PC-3 (cell line): Measurements from ENCODE around the gene BCL2L15. TPM values are rescaled to one million over a fixed set of nuclear protein-coding genes. Genes with fewer than 3 reads are reported as not detected.

Experiments
- ATAC-seq: fragments of 200-7000 bp; cut with Tn5 transposase; 2 replicates; pipeline ENCODE4 v1.9.1; 2020; ENCODE audit warnings: mild to moderate bottlenecking, moderate library complexity
- BruUV-seq: library from RNA; stranded (reverse); fragments of 400-500 nt; replicated peaks from 2 replicates; lab custom pipeline; 2021; lab: Mats Ljungman, UMichigan
- CTCF ChIA-PET: fragments of 300-600 bp; sonication (Branson Sonifier 250); formaldehyde crosslinking; loops from one replicate; lab custom pipeline; 2022; ENCODE audit warnings: antibody characterized with exemption; lab: Charles Lee
- POLR2A ChIA-PET: fragments of 300-600 bp; sonication (Branson Sonifier 250); formaldehyde crosslinking; loops from one replicate; lab custom pipeline; 2022; ENCODE audit warnings: antibody characterized with exemption; ENCODE audit not compliant: unreplicated experiment; lab: Charles Lee
- DNase-seq: peaks from one replicate; pipeline ENCODE4 v3.0.0-alpha.2; 2015
- H2AFZ ChIP-seq: fragments of 300-600 bp; sonication (generic); 2 replicates; pipeline ENCODE4 v1.6.0; 2016; ENCODE audit warnings: antibody characterized with exemption, low read length
- H3F3A ChIP-seq: fragments of 300-600 bp; sonication (generic); one replicate; pipeline ENCODE4 v1.6.0; 2017; ENCODE audit warnings: antibody characterized with exemption, low read length, control low read depth, mild to moderate bottlenecking; ENCODE audit not compliant: unreplicated experiment
- H3K27ac ChIP-seq: fragments of 300-600 bp; sonication (generic); 2 replicates; pipeline ENCODE4 v1.5.1; 2016; ENCODE audit warnings: mild to moderate bottlenecking, low read length
- H3K27me3 ChIP-seq: fragments of 300-600 bp; sonication (generic); 2 replicates; pipeline ENCODE4 v1.6.1; 2016; ENCODE audit warnings: low read length, mixed read lengths
- H3K36me3 ChIP-seq: fragments of 300-600 bp; sonication (generic); 2 replicates; pipeline ENCODE4 v1.6.1; 2016; ENCODE audit warnings: low read depth, mixed run types, low read length, mixed read lengths
- H3K4me1 ChIP-seq: fragments of 300-600 bp; sonication (generic); 2 replicates; pipeline ENCODE4 v1.5.1; 2016; ENCODE audit warnings: low read length; ENCODE audit not compliant: insufficient read depth
- H3K4me2 ChIP-seq: fragments of 300-600 bp; sonication (generic); 2 replicates; pipeline ENCODE4 v1.6.0; 2016; ENCODE audit warnings: low read length
- H3K4me3 ChIP-seq: fragments of 300-600 bp; sonication (generic); 2 replicates; pipeline ENCODE4 v1.5.1; 2016; ENCODE audit warnings: mild to moderate bottlenecking, low read length, mixed read lengths
- H3K79me2 ChIP-seq: fragments of 300-600 bp; sonication (generic); 2 replicates; pipeline ENCODE4 v1.6.1; 2017; ENCODE audit warnings: low read length, mixed read lengths
- H3K9ac ChIP-seq: fragments of 300-600 bp; sonication (generic); 2 replicates; pipeline ENCODE4 v1.6.0; 2016; ENCODE audit warnings: mild to moderate bottlenecking, low read length
- H3K9me2 ChIP-seq: fragments of 300-600 bp; sonication (generic); replicated peaks from 2 replicates; pipeline ENCODE4 v1.6.1; 2016; ENCODE audit warnings: mixed run types, low read length, mixed read lengths
- H3K9me3 ChIP-seq: fragments of 300-600 bp; sonication (generic); 2 replicates; pipeline ENCODE4 v1.6.1; 2016; ENCODE audit warnings: low read length, mixed read lengths
- H4K20me1 ChIP-seq: fragments of 300-600 bp; sonication (generic); 2 replicates; pipeline ENCODE4 v1.6.1; 2016; ENCODE audit warnings: low read length, mixed read lengths
- CTCF ChIP-seq: fragments of 300-600 bp; sonication (generic); conservative IDR thresholded peaks from 2 replicates; pipeline ENCODE4 v1.5.1; 2017; ENCODE audit warnings: antibody characterized with exemption, low read depth, mild to moderate bottlenecking, low read length
- EZH2 ChIP-seq: fragments of 300-600 bp; sonication (generic); IDR thresholded peaks from one replicate; pipeline ENCODE4 v1.6.1; 2017; ENCODE audit warnings: antibody characterized with exemption, mild to moderate bottlenecking, low read length; ENCODE audit not compliant: unreplicated experiment
- EZH2phosphoT487 ChIP-seq: fragments of 300-600 bp; sonication (generic); IDR thresholded peaks from 2 replicates; pipeline ENCODE4 v1.6.1; 2018; ENCODE audit warnings: mild to moderate bottlenecking, antibody characterized with exemption, low read length, borderline replicate concordance
- intact Hi-C: fragments of 100-400 bp; cut with micrococcal nuclease; formaldehyde crosslinking; loops from 2 replicates; pipeline ENCODE4 v1.9.0; 2023
- total RNA-seq: library from RNA; depleted of rRNA; stranded (reverse); fragments of >200 nt; gene quantifications from 2 replicates; pipeline ENCODE4 v1.2.3, GENCODE V29; 2014

Gene BCL2L15
- total RNA-seq, 1 experiment from 2014 or later: 0.29 TPM

DNA sequence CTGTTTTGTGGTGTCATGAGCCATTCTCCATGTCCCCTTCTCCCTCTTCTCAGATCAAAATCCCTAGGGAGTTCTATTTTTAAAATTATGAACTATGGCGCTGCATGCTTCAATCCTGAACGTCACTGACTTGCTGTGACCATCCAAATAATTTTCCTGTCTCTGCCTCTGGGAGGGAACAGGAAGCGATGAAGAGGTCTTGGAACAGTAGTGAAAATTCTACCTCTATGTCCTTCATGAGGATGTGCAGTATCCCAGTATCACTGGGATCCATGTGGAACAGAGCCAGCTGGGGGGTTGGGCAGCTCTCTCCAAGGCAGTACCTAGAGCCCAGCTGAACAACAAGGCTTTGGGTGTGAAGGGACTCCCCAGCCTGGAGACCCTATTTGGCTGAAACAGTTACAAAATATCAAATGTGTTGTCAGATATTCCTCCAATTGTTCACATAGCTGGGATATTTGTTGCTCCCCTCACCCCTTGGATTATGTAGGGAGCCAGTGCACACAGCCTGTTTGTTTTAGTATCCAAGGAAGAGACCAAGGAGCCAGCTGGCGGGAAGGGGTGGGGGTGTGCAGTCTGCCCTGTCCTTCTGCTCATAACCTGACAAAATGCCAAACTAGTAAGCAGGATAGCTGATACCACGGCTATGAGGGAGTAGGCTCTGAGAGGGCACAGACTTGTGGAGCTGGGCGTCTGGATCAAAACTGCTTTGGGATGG, 25.4 kb upstream of the BCL2L15 start:
- Histone ChIP-seq H3K4me3 (no peak overlapping the region), H3K9me3 (no peaks in the 10 kb centered on the region), H3K9me2 (no peaks in the 10 kb centered on the region), H3K79me2 (peaks cover 6% of the 10 kb centered on the region; the same call in 1 of the 2 replicates), H3K27ac (no peak overlapping the region), H2AFZ (no peak overlapping the region), H3K4me2 (no peak overlapping the region), H3K27me3 (no peaks in the 10 kb centered on the region), H3K9ac (no peak overlapping the region), H4K20me1 (no peaks in the 10 kb centered on the region), H3K36me3 (peaks cover 21% of the 10 kb centered on the region; the same call in 1 of the 2 replicates), H3K4me1 (peaks cover 12% of the 10 kb centered on the region; the same call in 1 of the 2 replicates), H3F3A (no peaks in the 10 kb centered on the region)
- no peak for ATAC-seq
- POLR2A ChIA-PET: no interaction called here
- CTCF ChIA-PET: no interaction called here
- no peak for TF ChIP-seq CTCF
- no peak for TF ChIP-seq EZH2phosphoT487
- no peak for TF ChIP-seq EZH2
- BruUV-seq: no TSS peak
- peak; percentile 7 for DNase-seq
- intact Hi-C loops: no loop called here

DNA sequence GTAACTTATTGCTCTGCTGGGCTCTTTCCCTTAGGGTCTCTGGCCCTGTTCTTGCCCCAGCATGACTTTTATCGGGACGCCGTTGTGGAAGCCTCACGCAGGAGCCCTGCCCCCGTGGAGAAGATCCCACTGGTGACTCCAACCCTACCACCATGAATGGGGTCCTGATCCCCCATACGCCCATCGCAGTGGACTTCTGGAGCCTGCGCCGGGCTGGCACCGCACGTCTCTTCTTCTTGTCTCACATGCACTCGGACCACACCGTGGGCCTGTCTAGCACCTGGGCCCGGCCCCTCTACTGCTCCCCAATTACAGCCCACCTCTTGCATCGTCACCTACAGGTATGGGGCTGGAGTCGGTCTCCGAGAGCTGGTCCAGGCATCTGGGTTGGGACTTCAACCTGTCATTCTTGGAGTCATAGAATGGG, 18.1 kb upstream of the BCL2L15 start:
- peak overlapping the region; percentile 66 for H3K27ac ChIP-seq
- peak overlapping the region; percentile 95 for H3K4me2 ChIP-seq
- no peaks in the 10 kb centered on the region for H3K9me3 ChIP-seq
- no peaks in the 10 kb centered on the region for H3F3A ChIP-seq
- peak overlapping the region; percentile 97 for H2AFZ ChIP-seq
- ATAC-seq: 0 out of 2 replicates have a peak, but pooled peaks have one; percentile 1
- intact Hi-C loops: loop anchor here (1.0 kb wide), 2 partner anchors 24 to 93 kb away; partner anchors contain the start of genes HIPK1 and RSBN1
- H3K9ac ChIP-seq: peak overlapping the region; percentile 97
- H3K9me2 ChIP-seq: no peaks in the 10 kb centered on the region
- ChIA-PET POLR2A (no interaction called here), CTCF (interaction anchor here (0.6 to 1.5 kb wide), 2 partner anchors 23 to 75 kb away, joined by 3 read pairs; no protein-coding TSS in a partner anchor)
- TF ChIP-seq EZH2phosphoT487 (no peak), CTCF (no peak), EZH2 (no peak)
- H3K79me2 ChIP-seq: peaks cover 53% of the 10 kb centered on the region
- peak overlapping the region; percentile 97 for H3K4me3 ChIP-seq
- H4K20me1 ChIP-seq: no peaks in the 10 kb centered on the region
- peaks cover 4% of the 10 kb centered on the region; the same call in 1 of the 2 replicates for H3K36me3 ChIP-seq
- peaks cover 18% of the 10 kb centered on the region for H3K4me1 ChIP-seq
- DNase-seq: peak; percentile 25
- BruUV-seq: TSS peak; percentile 74
- H3K27me3 ChIP-seq: no peaks in the 10 kb centered on the region
